CD4-positive, alpha-beta T cell treated with Interleukin-21 for 1 hour (primary cell): ENCODE data around the gene ASCC1.

Source experiments
- DNase-seq: peaks from one replicate; pipeline ENCODE4 v3.0.0-alpha.2; 2020

The ASCC1 gene

GRCh38 chr10:72062832-72063702, 153.0 kb downstream of the ASCC1 start:
- no peak for DNase-seq

GRCh38 chr10:72062382-72062781, 153.7 kb downstream of the ASCC1 start:
- DNase-seq = no peak

- no peak for DNase-seq
Measured at GRCh38 chr10:72061930-72062329, 154.1 kb downstream of the ASCC1 start.

GRCh38 chr10:72061491-72061890, 154.6 kb downstream of the ASCC1 start:
- DNase-seq = no peak

- DNase-seq = no peak
Measured at GRCh38 chr10:72059843-72060822, 155.9 kb downstream of the ASCC1 start.

GRCh38 chr10:72058989-72059842, 156.9 kb downstream of the ASCC1 start:
- no peak for DNase-seq

- DNase-seq = no peak
Measured at GRCh38 chr10:72058347-72058898, 157.7 kb downstream of the ASCC1 start.

- DNase-seq = no peak
Measured at GRCh38 chr10:72056932-72057751, 158.9 kb downstream of the ASCC1 start.

- no peak for DNase-seq
Measured at GRCh38 chr10:72056113-72056512, 160.0 kb downstream of the ASCC1 start.

GRCh38 chr10:72053690-72054089, 162.4 kb downstream of the ASCC1 start:
- DNase-seq = no peak

GRCh38 chr10:72050873-72051272, 165.2 kb downstream of the ASCC1 start:
- DNase-seq = no peak

GRCh38 chr10:72049969-72050781, 165.9 kb downstream of the ASCC1 start:
- no peak for DNase-seq

GRCh38 chr10:72049472-72049871, 166.6 kb downstream of the ASCC1 start:
- no peak for DNase-seq

- peak; percentile 89 for DNase-seq
Measured at GRCh38 chr10:72048450-72049124, 167.5 kb downstream of the ASCC1 start.
